ENCODE results near the gene UBN2. TPM values are rescaled to one million over a fixed set of nuclear protein-coding genes. Genes with fewer than 3 reads are reported as not detected.

The UBN2 gene
- total RNA-seq, 1 donor from 2014 or later: 34.9 TPM

- no peak for DNase-seq
- H3K27me3 Mint-ChIP-seq (ENCODE audit: unreplicated experiment): no peaks in the 10 kb centered on the region
- no peak overlapping the region for H3K4me3 Mint-ChIP-seq (ENCODE audit: unreplicated experiment)
- H3K4me1 Mint-ChIP-seq (ENCODE audit: low read depth, unreplicated experiment): no peaks in the 10 kb centered on the region
- TF ChIP-seq, protein P1, sequence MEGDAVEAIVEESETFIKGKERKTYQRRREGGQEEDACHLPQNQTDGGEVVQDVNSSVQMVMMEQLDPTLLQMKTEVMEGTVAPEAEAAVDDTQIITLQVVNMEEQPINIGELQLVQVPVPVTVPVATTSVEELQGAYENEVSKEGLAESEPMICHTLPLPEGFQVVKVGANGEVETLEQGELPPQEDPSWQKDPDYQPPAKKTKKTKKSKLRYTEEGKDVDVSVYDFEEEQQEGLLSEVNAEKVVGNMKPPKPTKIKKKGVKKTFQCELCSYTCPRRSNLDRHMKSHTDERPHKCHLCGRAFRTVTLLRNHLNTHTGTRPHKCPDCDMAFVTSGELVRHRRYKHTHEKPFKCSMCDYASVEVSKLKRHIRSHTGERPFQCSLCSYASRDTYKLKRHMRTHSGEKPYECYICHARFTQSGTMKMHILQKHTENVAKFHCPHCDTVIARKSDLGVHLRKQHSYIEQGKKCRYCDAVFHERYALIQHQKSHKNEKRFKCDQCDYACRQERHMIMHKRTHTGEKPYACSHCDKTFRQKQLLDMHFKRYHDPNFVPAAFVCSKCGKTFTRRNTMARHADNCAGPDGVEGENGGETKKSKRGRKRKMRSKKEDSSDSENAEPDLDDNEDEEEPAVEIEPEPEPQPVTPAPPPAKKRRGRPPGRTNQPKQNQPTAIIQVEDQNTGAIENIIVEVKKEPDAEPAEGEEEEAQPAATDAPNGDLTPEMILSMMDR (IDR thresholded peaks at IDR 0.05; ENCODE audit: partially characterized antibody, unreplicated experiment): no peak
- H3K9me3 Mint-ChIP-seq (ENCODE audit: unreplicated experiment): no peaks in the 10 kb centered on the region
- H3K36me3 Mint-ChIP-seq (ENCODE audit: unreplicated experiment): peaks cover 5% of the 10 kb centered on the region
- no peak overlapping the region for H3K27ac Mint-ChIP-seq (ENCODE audit: unreplicated experiment)
Measured at GRCh38 chr7:139284252-139284896, 53.3 kb downstream of the UBN2 start.

GRCh38 chr7:139286144-139286543 is 55.1 kb downstream of the UBN2 start:
- DNase-seq: no peak
- H3K36me3 Mint-ChIP-seq (ENCODE audit: unreplicated experiment): peaks cover 5% of the 10 kb centered on the region

GRCh38 chr7:139292821-139293220 is 61.8 kb downstream of the UBN2 start:
- Mint-ChIP-seq H3K27ac (ENCODE audit: unreplicated experiment) (no peak overlapping the region), H3K4me3 (ENCODE audit: unreplicated experiment) (no peak overlapping the region), H3K27me3 (ENCODE audit: unreplicated experiment) (no peaks in the 10 kb centered on the region), H3K9me3 (ENCODE audit: unreplicated experiment) (no peaks in the 10 kb centered on the region), H3K36me3 (ENCODE audit: unreplicated experiment) (peaks cover 4% of the 10 kb centered on the region), H3K4me1 (ENCODE audit: low read depth, unreplicated experiment) (no peaks in the 10 kb centered on the region)
- TF ChIP-seq, protein P1 (IDR thresholded peaks at IDR 0.05; ENCODE audit: partially characterized antibody, unreplicated experiment): no peak
- no peak for DNase-seq

More at GRCh38 chr7:139286144-139286543, 55.1 kb downstream of the UBN2 start:
- Mint-ChIP-seq H3K27ac (ENCODE audit: unreplicated experiment) (no peak overlapping the region), H3K9me3 (ENCODE audit: unreplicated experiment) (no peaks in the 10 kb centered on the region), H3K4me1 (ENCODE audit: low read depth, unreplicated experiment) (no peaks in the 10 kb centered on the region), H3K27me3 (ENCODE audit: unreplicated experiment) (no peaks in the 10 kb centered on the region), H3K4me3 (ENCODE audit: unreplicated experiment) (no peak overlapping the region)
- TF ChIP-seq, protein P1 (IDR thresholded peaks at IDR 0.05; ENCODE audit: partially characterized antibody, unreplicated experiment): no peak

DNA sequence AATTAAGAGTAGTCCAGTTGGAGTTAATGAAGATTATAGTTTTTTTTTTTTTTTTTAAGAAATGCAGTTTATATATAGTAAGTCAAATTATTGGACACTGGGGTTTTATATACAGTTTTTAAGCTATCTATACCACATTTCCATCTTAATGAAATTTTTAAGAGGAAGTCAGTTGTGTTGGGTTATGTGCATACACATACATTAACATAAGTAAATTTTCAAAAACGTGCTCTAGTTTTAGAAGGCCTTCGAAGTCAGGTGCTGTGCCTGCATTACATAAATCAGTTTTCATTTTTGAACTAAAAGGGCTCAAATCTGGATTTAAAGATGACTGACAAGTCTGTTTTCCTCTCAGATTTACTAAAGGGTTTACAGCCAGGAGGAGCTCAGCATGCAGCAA is 62.5 kb downstream of the UBN2 start:
- H3K4me3 Mint-ChIP-seq (ENCODE audit: unreplicated experiment): no peak overlapping the region
- no peak overlapping the region for H3K27ac Mint-ChIP-seq (ENCODE audit: unreplicated experiment)
- peaks cover 4% of the 10 kb centered on the region for H3K36me3 Mint-ChIP-seq (ENCODE audit: unreplicated experiment)
- DNase-seq: no peak
- H3K4me1 Mint-ChIP-seq (ENCODE audit: low read depth, unreplicated experiment): no peaks in the 10 kb centered on the region
- no peaks in the 10 kb centered on the region for H3K9me3 Mint-ChIP-seq (ENCODE audit: unreplicated experiment)
- H3K27me3 Mint-ChIP-seq (ENCODE audit: unreplicated experiment): no peaks in the 10 kb centered on the region
- TF ChIP-seq, protein P1 (IDR thresholded peaks at IDR 0.05; ENCODE audit: partially characterized antibody, unreplicated experiment): no peak

DNA sequence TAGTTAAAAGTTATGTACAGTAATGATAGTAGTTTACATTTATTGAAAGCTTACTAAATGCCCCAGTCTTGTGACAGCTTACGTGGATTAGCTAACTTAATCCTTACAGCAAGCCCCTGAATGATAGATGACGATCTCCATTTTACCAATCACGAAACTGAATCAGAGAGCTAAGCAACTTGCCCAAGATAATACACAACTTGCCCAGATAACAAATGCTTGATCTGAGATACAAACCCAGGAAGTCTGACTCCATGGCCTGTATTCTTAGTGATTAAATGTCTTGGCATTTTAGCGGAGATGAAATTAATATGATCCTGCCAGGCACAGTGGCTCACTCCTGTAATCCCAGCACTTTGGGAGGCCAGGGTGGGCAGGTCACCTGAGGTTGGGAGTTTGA is 63.2 kb downstream of the UBN2 start:
- H3K9me3 Mint-ChIP-seq (ENCODE audit: unreplicated experiment): no peaks in the 10 kb centered on the region
- no peak overlapping the region for H3K27ac Mint-ChIP-seq (ENCODE audit: unreplicated experiment)
- no peak for DNase-seq
- H3K4me1 Mint-ChIP-seq (ENCODE audit: low read depth, unreplicated experiment): no peaks in the 10 kb centered on the region
- peaks cover 4% of the 10 kb centered on the region for H3K36me3 Mint-ChIP-seq (ENCODE audit: unreplicated experiment)
- no peak overlapping the region for H3K4me3 Mint-ChIP-seq (ENCODE audit: unreplicated experiment)
- TF ChIP-seq, protein P1 (IDR thresholded peaks at IDR 0.05; ENCODE audit: partially characterized antibody, unreplicated experiment): no peak
- H3K27me3 Mint-ChIP-seq (ENCODE audit: unreplicated experiment): no peaks in the 10 kb centered on the region
